K562 (cell line): ENCODE measurements around the gene RNF40. TPM values are rescaled to one million over a fixed set of nuclear protein-coding genes. Genes with fewer than 3 reads are reported as not detected.

Experiments
- C11orf30 ChIP-seq: fragments of 450-650 bp; IDR thresholded peaks from 2 replicates; pipeline ENCODE4 v1.6.1; 2016; ENCODE audit warnings: low read depth, mild to moderate bottlenecking
- CHD1 ChIP-seq: fragments of 200-600 bp; sonication (generic); IDR thresholded peaks from one replicate; pipeline ENCODE4 v1.6.1; 2012; ENCODE audit warnings: mild to moderate bottlenecking, moderate library complexity, low read length, inconsistent platforms
- CHD4 ChIP-seq: fragments of 200-600 bp; sonication (generic); IDR thresholded peaks from 3 replicates; pipeline ENCODE4 v1.6.1; 2012; ENCODE audit warnings: low read depth, mild to moderate bottlenecking, mixed read lengths, low read length, inconsistent platforms; ENCODE audit not compliant: insufficient read depth, insufficient replicate concordance, poor library complexity, severe bottlenecking
- ESRRA ChIP-seq: fragments of 450-650 bp; IDR thresholded peaks from 2 replicates; pipeline ENCODE4 v1.6.1; 2014; ENCODE audit warnings: low read depth, mild to moderate bottlenecking, moderate library complexity, borderline replicate concordance
- FOXK1 ChIP-seq: sonication (generic); formaldehyde crosslinking; IDR thresholded peaks from 2 replicates; pipeline ENCODE4 v1.8.0; 2022; ENCODE audit warnings: missing genetic modification reagents, mild to moderate bottlenecking, borderline replicate concordance
- FOXP4 ChIP-seq: sonication (generic); formaldehyde crosslinking; IDR thresholded peaks from 2 replicates; pipeline ENCODE4 v1.8.0; 2022; ENCODE audit warnings: mild to moderate bottlenecking, missing genetic modification reagents, borderline replicate concordance
- GATAD2B ChIP-seq: fragments of 450-650 bp; IDR thresholded peaks from 2 replicates; pipeline ENCODE4 v1.6.1; 2017; ENCODE audit warnings: mild to moderate bottlenecking, borderline replicate concordance
- GMEB1 ChIP-seq: fragments of 250-450 bp; sonication (Bioruptor Pico); IDR thresholded peaks from 2 replicates; pipeline ENCODE4 v1.4.0; 2020; ENCODE audit warnings: mild to moderate bottlenecking
- GTF2A2 ChIP-seq: IDR thresholded peaks from 2 replicates; pipeline ENCODE4 v1.6.1; 2016; ENCODE audit warnings: mild to moderate bottlenecking, missing genetic modification characterization, missing compliant biosample characterization
- MTA1 ChIP-seq: fragments of 450-650 bp; IDR thresholded peaks from 2 replicates; pipeline ENCODE4 v1.6.1; 2017; ENCODE audit warnings: borderline replicate concordance
- MTA3 ChIP-seq: fragments of 450-650 bp; formaldehyde crosslinking; IDR thresholded peaks from 2 replicates; pipeline ENCODE4 v1.6.1; 2017; ENCODE audit warnings: mild to moderate bottlenecking, borderline replicate concordance
- NFATC3 ChIP-seq: fragments of 450-650 bp; IDR thresholded peaks from 2 replicates; pipeline ENCODE4 v1.6.1; 2017; ENCODE audit warnings: mild to moderate bottlenecking
- POLR2H ChIP-seq: IDR thresholded peaks from 2 replicates; pipeline ENCODE4 v1.6.1; 2016; ENCODE audit warnings: missing genetic modification characterization, low read depth, mild to moderate bottlenecking, control low read depth, missing compliant biosample characterization, moderate library complexity
- RCOR1 ChIP-seq, 2 experiments: IDR thresholded peaks; 2 replicates each; pipeline ENCODE4 v1.6.1; 2012; ENCODE audit warnings: low read depth in 2 of 2, low read length in 2 of 2, borderline replicate concordance in 1 of 2, improper control_type of control experiment in 1 of 2
- SIN3B ChIP-seq: fragments of 450-650 bp; IDR thresholded peaks from 2 replicates; pipeline ENCODE4 v1.6.1; 2017; ENCODE audit warnings: low read depth, mild to moderate bottlenecking, moderate library complexity
- SMARCA5 ChIP-seq: fragments of 450-650 bp; IDR thresholded peaks from 2 replicates; pipeline ENCODE4 v1.6.1; 2016
- SNIP1 ChIP-seq: fragments of 450-650 bp; IDR thresholded peaks from 2 replicates; pipeline ENCODE4 v1.7.1; 2017; ENCODE audit warnings: low read depth, mild to moderate bottlenecking
- TEAD4 ChIP-seq, 2 experiments: sonication (generic) in 1 of 2; formaldehyde crosslinking in 1 of 2; IDR thresholded peaks; 2 replicates each; pipeline versions ENCODE4 v1.6.1 to v1.8.0; 2012 to 2022; ENCODE audit warnings: borderline replicate concordance in 1 of 2, inconsistent platforms in 1 of 2, low read length in 1 of 2, mild to moderate bottlenecking in 1 of 2, missing genetic modification reagents in 1 of 2
- THRB ChIP-seq: fragments of 450-650 bp; formaldehyde crosslinking; conservative IDR thresholded peaks from 2 replicates; pipeline ENCODE4 v1.4.0; 2022; ENCODE audit warnings: mild to moderate bottlenecking, missing genetic modification characterization
- YBX1 ChIP-seq: fragments of 450-650 bp; IDR thresholded peaks from 2 replicates; pipeline ENCODE4 v1.7.1; 2016; ENCODE audit warnings: mild to moderate bottlenecking
- ZFP36 ChIP-seq: fragments of 150-350 bp; IDR thresholded peaks from 2 replicates; pipeline ENCODE4 v1.6.1; 2018; ENCODE audit warnings: low read length, low read depth; ENCODE audit not compliant: partially characterized antibody
- ZKSCAN3 ChIP-seq: fragments of 250-450 bp; sonication (Bioruptor Pico); IDR thresholded peaks from 2 replicates; pipeline ENCODE4 v1.4.0; 2020
- ZNF444 ChIP-seq: fragments of 250-450 bp; sonication (Bioruptor Pico); IDR thresholded peaks from 2 replicates; pipeline ENCODE4 v1.4.0; 2020; ENCODE audit warnings: mild to moderate bottlenecking, moderate library complexity
- ZNF57 ChIP-seq: fragments of 450-650 bp; formaldehyde crosslinking; IDR thresholded peaks from 2 replicates; pipeline ENCODE4 v1.4.0; 2020; ENCODE audit warnings: mild to moderate bottlenecking, moderate library complexity
- polyA plus RNA-seq, 8 experiments: library from polyadenylated mRNA; depleted of rRNA in 4 of 8; stranded (reverse) in 5 of 8; unstranded in 3 of 8; fragments of >200 nt; fragmentation: Nextera tagmentation in 2 of 8; fragmentation: Illumina TruSeq in 1 of 8; extraction: Ambion mirVana in 2 of 8; extraction: Trizol in 1 of 8; gene quantifications; 2 replicates each; pipeline versions ENCODE4 v1.2.1 to v1.2.3, GENCODE V29; 2011 to 2014; ENCODE audit warnings: inconsistent platforms in 1 of 8, missing spikeins in 1 of 8
- total RNA-seq, 7 experiments: library from RNA; depleted of rRNA in 6 of 7; stranded (reverse); fragments of >200 nt in 6 of 7; fragmentation: Illumina TruSeq in 2 of 7; extraction: Trizol in 2 of 7; gene quantifications; 2 replicates each; pipeline versions ENCODE4 v1.2.1 to v1.2.3, GENCODE V29; 2011 to 2021; ENCODE audit warnings: low replicate concordance in 1 of 7

The RNF40 gene
- total and polyA plus RNA-seq, 9 of the 15 experiments (the other 6 are each of a cell fraction or from before 2014, with no cell fraction given): 6.2 to 129 (median 81.5) TPM

- TF ChIP-seq TEAD4 (IDR thresholded peaks at IDR 0.05; ENCODE audit: low read length) (no peak), TEAD4 (CRISPR knock-in tag; IDR thresholded peaks at IDR 0.05; ENCODE audit: borderline replicate concordance) (no peak), GTF2A2 (tag) (no peak), CHD1 (no peak), GATAD2B (no peak), C11orf30 (peak; percentile 89), ESRRA (no peak), FOXP4 (CRISPR knock-in tag) (no peak), NFATC3 (no peak), MTA1 (no peak), SNIP1 (no peak), ZNF444 (CRISPR knock-in tag) (no peak), RCOR1 (IDR thresholded peaks at IDR 0.05; ENCODE audit: borderline replicate concordance in 1 of 2, low read depth in 2 of 2, low read length in 2 of 2) (peak in 1 of 2 experiments; percentile 41; a peak in 1 of 4 replicates), FOXK1 (CRISPR knock-in tag) (0 out of 2 replicates have a peak, but pooled peaks have one; percentile 12), THRB (CRISPR knock-in tag) (no peak), CHD4 (no peak), ZFP36 (no peak), ZNF57 (no peak), ZKSCAN3 (CRISPR knock-in tag) (no peak), YBX1 (no peak), SIN3B (peak; percentile 92), GMEB1 (CRISPR knock-in tag) (peak; percentile 71), SMARCA5 (no peak), MTA3 (no peak; the same call in 1 of the 2 replicates), POLR2H (tag) (no peak)
Measured at GRCh38 chr16:30761928-30762902, at the start of gene RNF40, which contains the start of gene CFAP119 (continued).
